ENCODE measurements around the gene ZDHHC7. TPM values are rescaled to one million over a fixed set of nuclear protein-coding genes. Genes with fewer than 3 reads are reported as not detected.
A peak's percentile ranks its signal among the peaks of the same experiment; 100 is the strongest.

ZDHHC7 gene
- total RNA-seq, 2 donors from 2014 or later, result 17.5 to 39.2 TPM

GRCh38 chr16:85047867-85048455 lies 36.6 kb upstream of the ZDHHC7 start:
- no peak overlapping the region for H3K4me3 ChIP-seq
- H3K27ac ChIP-seq, result peak overlapping the region in 3 of 4 donors; percentile 40 to 61 (median 47)
- WGBS, 2 donors, result 78 to 89% methylated on average over 11 of the region's 11 CpGs

GRCh38 chr16:85046931-85047866 lies 35.9 kb upstream of the ZDHHC7 start:
- TF ChIP-seq CTCF (IDR thresholded peaks at IDR 0.05), result peak in 1 of 7 experiments; percentile 4
- TF ChIP-seq POLR2A (IDR thresholded peaks at IDR 0.05), result no peak
- H3K36me3 ChIP-seq (replicated peaks in 1 of 2; ENCODE audit: insufficient read depth in 1 of 2, low read depth in 2 of 2), result no peaks in the 10 kb centered on the region
- no peaks in the 10 kb centered on the region for H3K27me3 ChIP-seq
- 40 to 49% methylated on average over 17 to 20 of the region's 20 CpGs for WGBS, 2 donors
- peaks cover 28% of the 10 kb centered on the region for H3K4me1 ChIP-seq
- intact Hi-C loops (cut with DNase I), result no loop called here
- peak; percentile 82 for ATAC-seq
- peak overlapping the region; percentile 35 to 61 (median 44) for H3K27ac ChIP-seq
- no peak overlapping the region for H3K4me3 ChIP-seq
- DNase-seq, result peak; percentile 54 to 76 (median 68)
- H3K9me3 ChIP-seq, result no peaks in the 10 kb centered on the region

More at GRCh38 chr16:85047867-85048455, 36.6 kb upstream of the ZDHHC7 start:
- intact Hi-C loops (cut with DNase I), result no loop called here
- DNase-seq, result no peak
- no peak for TF ChIP-seq POLR2A (IDR thresholded peaks at IDR 0.05)
- TF ChIP-seq CTCF (IDR thresholded peaks at IDR 0.05), result no peak
- no peak for ATAC-seq
- H3K27me3 ChIP-seq, result no peaks in the 10 kb centered on the region
- H3K4me1 ChIP-seq, result peaks cover 28% of the 10 kb centered on the region
- no peaks in the 10 kb centered on the region for H3K9me3 ChIP-seq
- H3K36me3 ChIP-seq (replicated peaks in 1 of 2; ENCODE audit: insufficient read depth in 1 of 2, low read depth in 2 of 2), result no peaks in the 10 kb centered on the region

- Histone ChIP-seq H3K36me3 (replicated peaks in 1 of 2; ENCODE audit: insufficient read depth in 1 of 2, low read depth in 2 of 2) (no peaks in the 10 kb centered on the region), H3K4me1 (peaks cover 28% of the 10 kb centered on the region), H3K9me3 (no peaks in the 10 kb centered on the region), H3K27me3 (no peaks in the 10 kb centered on the region), H3K27ac (peak overlapping the region in 3 of 4 donors; percentile 40 to 61 (median 47)), H3K4me3 (no peak overlapping the region)
- intact Hi-C loops (cut with DNase I), result no loop called here
- TF ChIP-seq CTCF (IDR thresholded peaks at IDR 0.05) (no peak), POLR2A (IDR thresholded peaks at IDR 0.05) (no peak)
- DNase-seq (peak in 1 of 4 donors; percentile 42), ATAC-seq (no peak)
- WGBS, 2 donors, result 68 to 81% methylated on average over 8 of the region's 8 CpGs
Measured at GRCh38 chr16:85046472-85046916, 35.2 kb upstream of the ZDHHC7 start.

- intact Hi-C loops (cut with DNase I), result no loop called here
- peaks cover 28% of the 10 kb centered on the region for H3K4me1 ChIP-seq
- H3K27ac ChIP-seq, result no peak overlapping the region
- WGBS, 2 donors, result 70 to 84% methylated on average over 15 to 23 of the region's 23 CpGs
- TF ChIP-seq POLR2A (IDR thresholded peaks at IDR 0.05), result no peak
- no peak for TF ChIP-seq CTCF (IDR thresholded peaks at IDR 0.05)
- H3K4me3 ChIP-seq, result no peak overlapping the region
- H3K27me3 ChIP-seq, result no peaks in the 10 kb centered on the region
- no peaks in the 10 kb centered on the region for H3K9me3 ChIP-seq
- H3K36me3 ChIP-seq (replicated peaks in 1 of 2; ENCODE audit: insufficient read depth in 1 of 2, low read depth in 2 of 2), result no peaks in the 10 kb centered on the region
- peak in 1 of 4 donors; percentile 29 for DNase-seq
- no peak for ATAC-seq
Measured at GRCh38 chr16:85045641-85046471, 34.5 kb upstream of the ZDHHC7 start.

All from body of pancreas (tissue), 4 donors.